HG02981 (cell line): ENCODE data around the gene FPGS.
"Not testable (repeated sequence)": the region's sequence is repeated elsewhere in the genome, so short reads cannot be mapped to it uniquely, and the experiment has no call there.

Experiments
- ATAC-seq: cut with Tn5 transposase; IDR thresholded peaks from one replicate; pipeline ENCODE4 v1.9.1; 2021; ENCODE audit warnings: mild to moderate bottlenecking, moderate library complexity; ENCODE audit not compliant: unreplicated experiment

FPGS gene

DNA sequence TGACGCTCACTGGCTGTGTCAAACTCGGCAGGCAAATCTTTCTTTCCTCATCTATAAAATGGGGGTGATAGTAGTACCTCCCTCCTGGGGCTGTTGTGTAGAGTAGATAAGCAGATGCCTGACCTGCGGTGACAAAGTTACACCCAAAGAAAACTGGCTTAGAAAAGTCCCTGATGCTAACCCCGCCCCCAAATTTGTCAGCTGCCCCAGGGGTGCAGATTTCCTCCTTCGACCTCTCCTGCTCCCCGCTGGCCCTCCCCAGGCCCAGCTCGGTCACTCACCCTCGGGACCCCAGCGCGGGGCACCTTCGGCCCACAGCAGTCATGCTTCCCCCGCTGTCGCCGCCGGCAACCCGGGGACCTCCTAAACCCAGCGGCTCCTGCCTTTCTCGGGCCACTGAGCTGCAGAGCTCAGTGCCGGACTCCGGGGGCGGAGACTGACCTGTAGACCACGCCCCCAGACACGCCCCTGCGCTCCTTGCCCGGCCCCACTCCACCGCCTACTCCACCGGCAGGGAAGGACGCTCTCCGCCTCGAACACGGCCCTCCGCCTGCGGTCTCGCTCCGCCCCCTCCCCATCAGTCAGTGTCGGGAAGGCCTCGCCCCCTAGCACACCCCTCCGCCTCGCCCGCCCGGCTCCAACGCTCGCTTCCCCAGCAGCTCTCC is 31.6 kb upstream of the FPGS start:
- ATAC-seq, result peak; percentile 85

DNA sequence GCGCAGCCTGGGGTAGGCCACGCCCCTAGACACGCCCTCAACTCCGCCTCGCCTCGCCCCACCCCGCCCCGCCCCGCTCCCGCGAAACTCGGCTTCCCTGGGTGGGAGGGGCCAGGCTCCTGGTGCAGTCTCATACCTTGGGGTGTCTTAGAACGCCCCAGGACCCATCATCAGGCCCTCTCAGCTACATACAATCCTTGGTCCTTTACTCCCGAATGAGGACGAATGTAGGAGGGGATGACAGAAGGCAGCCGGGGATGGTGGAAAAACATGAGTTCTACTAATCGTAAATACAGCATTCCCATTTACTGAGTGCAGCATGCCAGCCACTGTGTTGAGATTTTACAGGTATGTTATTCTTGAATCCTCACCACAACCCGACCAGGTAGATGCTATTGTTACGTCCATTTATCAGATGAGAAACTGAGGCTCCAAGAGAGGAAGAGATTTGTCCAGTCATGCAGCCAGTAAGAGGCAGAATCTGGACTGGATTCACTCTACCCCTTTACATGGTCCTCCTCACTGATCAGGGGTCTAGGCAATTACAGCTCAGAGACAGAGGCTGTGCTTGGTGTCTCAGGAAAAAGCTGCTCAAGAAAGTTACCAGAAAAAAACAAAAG is 31.0 kb upstream of the FPGS start:
- ATAC-seq, result no peak

DNA sequence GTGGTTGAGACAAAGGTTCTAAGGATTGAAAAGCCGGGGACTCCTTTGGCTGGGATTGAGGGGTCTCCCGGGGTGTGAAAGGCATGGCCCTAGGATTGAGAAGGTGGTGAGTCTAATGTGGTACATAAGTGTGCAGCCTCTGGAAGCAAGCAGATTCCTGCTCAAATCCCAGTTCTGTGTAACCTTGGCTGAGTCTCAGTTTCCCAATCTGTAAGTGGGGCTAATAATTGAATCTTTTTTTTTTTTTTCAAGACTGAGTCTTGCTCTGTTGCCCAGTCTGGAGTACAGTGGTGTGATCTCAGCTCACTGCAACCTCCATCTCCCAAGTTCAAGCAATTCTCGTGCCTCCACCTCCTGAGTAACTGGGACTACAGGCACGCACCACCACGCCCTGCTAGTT is 30.1 kb upstream of the FPGS start:
- ATAC-seq, result no peak

DNA sequence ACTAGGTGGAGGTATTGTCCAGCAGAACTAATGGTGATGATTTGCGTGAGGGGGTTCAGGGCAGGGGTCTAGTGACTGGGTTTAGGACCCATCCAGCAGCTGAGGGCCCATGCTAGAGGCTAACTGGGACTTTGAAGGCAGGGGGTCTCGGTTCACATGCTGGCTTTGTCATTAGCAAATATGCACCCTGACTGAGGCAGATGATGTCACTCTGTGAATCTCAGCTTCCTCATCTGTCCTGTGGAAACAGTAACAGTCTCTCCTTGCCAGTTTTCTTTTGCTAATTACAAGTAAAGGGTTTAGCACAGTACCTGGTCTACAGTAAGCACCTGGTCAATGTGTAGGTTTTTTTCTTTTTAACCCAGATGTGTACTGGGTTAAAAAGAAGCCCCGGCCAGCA is 29.4 kb upstream of the FPGS start:
- ATAC-seq, result no peak

DNA sequence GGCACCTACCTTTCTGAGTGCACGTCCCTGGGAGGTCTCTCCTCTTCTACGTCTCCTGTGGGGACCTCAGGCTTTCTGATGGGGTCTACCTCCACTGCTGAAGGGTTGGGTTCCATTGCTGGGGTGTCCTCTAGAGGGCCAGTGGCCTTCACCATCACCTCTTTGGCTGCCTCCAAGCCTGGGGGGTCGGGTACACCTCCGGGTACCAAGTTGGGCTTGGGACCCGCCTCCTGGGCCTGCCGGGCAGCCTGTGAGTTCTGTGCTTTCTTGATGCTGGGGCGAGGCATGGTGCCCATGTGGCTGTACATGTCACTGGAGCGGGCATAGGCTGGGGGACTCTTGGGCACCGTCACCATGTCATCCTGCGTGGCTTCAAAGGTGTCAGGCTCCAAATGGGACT is 28.7 kb upstream of the FPGS start:
- ATAC-seq, result no peak

DNA sequence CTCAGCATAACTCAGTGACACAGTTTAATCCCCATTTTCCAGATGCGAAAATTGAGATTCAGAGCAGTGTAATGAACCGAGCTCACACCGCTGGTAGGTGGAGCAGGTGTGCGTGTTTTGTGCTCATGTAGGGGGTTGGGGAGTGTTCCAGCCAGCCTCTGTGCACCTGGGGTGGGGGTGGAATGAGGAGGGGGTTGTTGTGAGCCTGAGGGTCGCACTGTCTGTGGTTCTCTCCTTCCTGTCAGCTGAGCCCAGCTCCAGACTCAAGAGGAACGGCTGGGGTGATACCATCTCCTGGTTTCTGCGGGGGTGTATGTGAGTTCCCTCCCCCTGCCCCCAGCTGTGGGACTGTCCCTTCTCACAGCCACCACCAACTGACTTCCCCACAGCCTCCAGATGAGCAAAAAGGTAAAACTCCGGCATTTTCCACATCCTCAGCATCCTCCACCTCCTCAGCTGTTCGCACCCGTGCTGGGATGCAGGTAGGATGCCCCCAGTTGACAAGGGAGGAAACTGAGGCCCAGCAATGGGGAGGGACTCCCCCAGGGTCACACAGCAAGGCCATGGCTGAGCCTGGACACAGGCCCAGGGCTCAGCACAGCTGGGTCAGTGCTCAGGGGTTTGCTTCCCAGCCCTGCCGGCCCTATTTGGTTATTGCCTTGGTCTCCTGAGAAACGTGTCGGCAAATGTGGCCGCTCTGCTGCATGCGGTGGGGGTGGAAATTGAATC is 26.3 kb upstream of the FPGS start:
- no peak for ATAC-seq

DNA sequence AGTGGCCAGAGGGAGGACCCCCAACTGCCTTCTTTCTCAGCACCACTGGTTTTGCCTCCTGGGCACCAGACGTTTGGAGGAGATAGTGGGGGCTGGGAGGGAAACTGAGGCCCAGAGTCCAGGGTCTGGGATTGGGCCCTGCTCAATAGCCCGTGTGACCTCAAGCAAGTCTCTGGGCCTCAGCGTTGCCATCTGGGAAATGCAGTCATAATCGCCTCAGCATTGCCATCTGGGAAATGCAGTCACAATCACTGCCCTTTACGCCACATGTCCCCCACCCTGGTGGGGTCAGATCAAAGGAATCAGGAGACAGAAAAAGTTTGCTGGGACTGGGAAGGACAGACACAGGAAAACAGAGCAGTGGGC is 25.8 kb upstream of the FPGS start:
- no peak for ATAC-seq

DNA sequence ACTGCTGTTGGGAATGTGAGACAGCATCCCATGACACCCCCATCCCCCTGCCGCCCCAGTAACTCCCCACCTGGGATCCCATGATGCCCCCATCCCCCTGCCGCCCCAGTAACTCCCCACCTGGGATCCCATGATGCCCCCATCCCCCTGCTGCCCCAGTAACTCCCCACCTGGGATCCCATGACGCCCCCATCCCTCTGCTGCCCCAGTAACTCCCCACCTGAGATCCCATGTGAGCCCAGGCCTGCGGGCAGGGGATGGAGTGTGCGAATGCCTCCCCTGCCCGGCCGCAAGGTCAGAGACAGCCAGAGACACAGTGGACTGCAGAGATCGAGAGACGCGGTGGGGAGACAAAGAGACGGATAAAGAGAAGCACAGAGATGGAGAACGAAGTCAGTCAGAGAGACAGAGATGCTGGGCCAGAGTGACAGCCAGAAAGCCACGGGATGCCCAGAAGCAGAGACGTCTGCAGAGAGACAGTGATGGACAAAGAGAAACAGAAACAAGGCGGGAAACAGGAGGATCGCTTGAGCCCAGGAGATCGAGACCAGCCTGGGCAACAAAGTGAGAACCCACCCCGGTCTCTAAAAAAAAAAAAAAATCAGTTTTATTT is 25.2 kb upstream of the FPGS start:
- ATAC-seq, result no peak

DNA sequence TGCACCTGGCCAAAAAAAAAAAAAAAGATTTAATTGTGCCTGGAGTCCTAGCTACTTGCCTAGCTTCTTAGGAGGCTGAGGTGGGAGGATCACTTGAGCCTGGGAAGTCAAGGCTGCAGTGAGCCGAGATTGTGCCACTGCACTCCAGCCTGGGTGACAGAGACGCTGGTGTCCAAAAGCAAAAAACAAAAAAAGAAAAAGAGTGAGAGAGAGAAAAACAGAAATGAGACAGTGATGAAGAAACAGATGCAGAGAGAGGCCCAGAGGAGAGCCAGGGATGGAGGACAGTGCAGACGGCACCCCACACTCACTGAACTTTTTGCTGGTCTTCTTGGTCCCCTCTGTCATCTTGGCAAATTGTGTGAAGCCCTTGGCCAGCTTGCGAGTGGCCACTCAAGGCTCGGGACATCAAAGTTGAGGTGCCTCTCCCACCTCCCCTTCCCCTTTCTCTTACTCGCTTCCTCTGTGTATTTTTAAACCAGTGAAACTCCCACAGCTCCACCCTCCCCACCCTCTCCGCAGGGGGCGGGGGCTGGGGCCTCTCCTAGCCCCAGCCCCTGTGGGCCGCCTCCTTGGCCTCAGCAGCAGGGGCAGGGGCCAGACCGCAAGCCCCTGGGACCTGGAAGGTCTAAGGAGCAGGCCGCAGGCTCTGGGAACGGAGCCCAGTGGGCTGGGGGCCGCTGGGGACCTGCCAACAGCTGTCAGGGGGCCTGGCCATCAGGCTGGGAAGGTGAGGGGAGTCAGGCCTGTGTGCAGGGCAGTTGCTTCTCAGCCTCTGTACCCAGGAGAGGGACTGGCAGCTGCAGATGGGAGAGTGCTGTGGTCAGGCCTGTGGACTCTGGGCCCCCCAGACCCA is 24.2 kb upstream of the FPGS start, which contains the start of gene SH2D3C:
Gene SH2D3C, minus strand, starts transcription at position 387 of the 856 bp plus-strand sequence. Its CDS starts 39 bp downstream, at position 348.
- ATAC-seq, result peak; percentile 2

DNA sequence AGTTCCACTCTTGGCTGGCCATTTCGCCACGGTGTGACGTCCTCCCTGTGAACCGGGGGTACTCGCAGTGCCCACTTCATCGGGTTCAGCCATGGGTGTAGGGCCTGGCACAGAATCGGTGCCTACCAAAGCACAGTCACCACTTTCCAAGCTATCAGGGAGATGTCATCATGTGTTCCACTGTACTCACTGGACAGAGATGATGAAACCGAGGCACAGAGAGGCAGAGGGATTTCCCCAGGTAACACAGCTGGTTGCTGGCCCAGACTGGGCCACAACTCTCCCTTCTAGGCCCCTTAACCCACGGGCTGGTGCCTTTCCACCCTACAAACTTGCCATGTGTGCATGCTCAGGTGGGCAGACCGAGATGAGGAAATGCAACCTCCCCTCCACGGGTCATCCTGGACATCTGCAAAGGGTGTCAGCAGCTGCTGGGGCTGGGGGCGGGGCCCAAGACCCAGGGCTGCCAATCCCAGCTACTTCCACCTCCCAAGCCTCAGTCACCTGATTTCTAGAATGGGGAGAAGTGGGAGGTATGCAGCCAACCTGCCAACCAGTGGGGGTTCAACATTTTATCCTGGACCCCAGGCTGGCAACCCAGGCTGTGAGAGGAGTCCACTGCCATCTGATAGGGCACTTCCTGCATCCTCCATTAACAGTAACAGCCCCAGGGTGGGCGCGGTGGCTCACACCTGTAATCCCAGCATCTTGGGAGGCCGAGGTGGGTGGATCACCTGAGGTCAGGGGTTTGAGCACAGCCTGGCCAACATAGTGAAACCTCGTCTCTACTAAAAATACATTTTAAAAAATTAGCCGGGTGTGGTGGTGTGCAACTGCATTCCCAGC is 23.3 kb upstream of the FPGS start:
- ATAC-seq, result peak; percentile 37

DNA sequence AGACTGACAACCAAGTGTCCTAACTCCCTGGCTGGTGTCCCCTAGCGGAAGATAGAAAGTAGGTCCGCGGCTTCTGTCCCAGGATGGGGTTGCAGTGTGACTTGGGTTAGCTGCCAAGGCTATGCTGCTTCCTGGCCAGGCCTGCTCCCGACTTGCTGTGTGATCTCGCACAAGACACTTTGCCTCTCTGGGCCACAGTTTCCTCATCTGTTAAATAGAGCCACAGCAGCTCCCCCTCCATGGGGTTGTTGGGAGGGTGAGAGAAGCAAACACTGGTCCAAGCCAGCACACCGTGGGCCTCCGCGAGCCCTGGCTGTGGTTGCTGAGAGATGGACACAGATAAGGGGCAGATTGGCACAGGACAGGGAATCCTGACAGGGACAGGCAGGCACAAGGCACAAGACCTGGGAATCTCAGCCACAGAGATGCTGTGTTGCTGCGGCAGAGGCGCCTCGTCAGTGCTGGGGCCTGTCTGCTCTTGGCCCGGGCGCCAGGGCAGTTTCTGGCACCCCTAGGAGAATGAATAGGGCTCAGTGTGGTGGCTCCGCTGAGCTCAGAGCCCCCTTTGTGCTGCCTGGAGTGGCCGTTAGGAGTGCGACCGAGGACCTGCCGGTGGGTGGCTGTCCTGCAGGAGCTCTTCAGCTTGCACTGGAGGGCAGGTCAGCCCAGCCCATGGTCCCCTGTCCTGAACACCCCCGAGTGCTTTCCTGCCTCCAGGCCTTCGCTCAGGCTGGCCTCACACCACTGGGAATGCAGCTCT is 22.4 kb upstream of the FPGS start:
- no peak for ATAC-seq

DNA sequence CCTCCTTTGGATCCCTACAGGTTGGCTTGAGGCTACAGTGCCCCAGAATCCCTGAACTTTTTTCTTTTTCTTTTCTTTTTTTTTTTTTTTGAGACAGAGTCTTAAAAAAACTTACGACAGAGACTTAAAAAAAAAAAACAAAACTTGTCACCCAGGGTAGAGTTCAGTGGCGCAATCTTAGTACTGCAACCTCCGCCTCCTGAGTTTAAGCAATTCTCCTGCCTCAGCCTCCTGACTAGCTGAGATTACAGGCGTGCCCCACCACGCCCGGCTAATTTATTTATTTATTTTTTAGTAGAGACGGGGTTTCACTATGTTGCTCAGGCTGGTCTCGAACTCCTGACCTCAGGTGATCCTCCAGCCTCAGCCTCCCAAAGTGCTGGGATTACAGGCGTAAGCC is 21.8 kb upstream of the FPGS start:
- not testable (repeated sequence) for ATAC-seq

DNA sequence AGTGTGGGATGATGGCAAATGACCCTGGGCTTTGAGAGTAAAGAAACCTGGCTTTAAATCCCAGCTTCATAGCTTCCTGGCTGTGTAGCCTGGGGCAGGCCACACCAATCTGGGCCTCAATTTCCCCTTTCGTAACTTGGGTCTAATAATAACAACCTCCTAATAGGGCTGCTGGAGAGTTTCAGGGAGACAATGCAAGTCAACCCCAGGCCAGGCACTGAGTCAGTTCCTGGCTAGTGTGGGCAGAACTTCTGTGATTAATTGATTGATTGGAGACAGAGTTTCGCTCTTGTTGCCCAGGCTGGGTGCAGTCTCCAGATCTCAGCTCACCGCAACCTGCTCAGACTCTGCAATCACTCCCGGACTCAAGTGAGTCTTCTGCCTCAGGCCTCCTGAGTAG is 20.9 kb upstream of the FPGS start:
- no peak for ATAC-seq

DNA sequence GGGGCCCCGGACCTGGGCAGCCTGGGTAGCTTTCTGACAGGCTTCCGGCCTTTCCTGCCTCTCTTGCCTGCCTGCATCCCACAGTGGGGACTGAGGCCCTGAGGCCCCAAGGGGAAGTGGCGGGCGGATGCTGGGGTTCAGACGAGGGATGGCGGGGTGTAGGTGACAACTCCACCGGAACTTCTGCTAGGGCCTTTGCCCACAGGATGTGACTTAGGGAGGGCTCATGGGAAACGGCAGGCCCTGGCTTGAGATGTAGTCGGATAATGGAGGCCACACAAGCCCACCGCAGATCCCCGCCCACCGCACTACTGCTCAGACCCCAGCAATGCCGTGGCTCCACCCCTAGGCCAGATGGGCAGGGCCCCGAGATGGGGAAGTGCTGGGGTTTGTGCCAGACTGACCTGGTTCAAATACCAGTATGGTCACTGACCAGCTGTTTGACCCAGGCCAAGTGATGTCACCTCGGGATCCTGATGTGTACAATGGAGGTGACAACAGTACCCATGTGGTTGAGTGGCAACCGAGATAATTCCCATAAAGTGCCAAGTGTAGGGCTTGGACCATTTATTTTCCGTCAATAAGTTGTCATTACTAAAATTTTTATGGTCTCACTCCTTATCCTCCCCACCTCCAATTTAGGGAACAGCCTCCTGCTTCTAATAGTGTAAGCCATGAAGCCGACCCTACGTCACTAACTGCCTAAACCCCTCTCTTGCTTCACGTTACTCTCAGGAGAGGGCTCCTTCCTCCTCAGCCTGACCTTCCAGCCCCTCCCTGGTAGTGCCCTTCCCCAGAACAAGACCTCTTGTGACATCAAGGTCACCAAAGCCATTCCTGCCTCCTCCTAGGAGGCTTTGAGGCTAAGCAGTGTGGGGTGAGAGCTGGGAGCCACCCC is 19.3 kb upstream of the FPGS start:
- ATAC-seq, result no peak

DNA sequence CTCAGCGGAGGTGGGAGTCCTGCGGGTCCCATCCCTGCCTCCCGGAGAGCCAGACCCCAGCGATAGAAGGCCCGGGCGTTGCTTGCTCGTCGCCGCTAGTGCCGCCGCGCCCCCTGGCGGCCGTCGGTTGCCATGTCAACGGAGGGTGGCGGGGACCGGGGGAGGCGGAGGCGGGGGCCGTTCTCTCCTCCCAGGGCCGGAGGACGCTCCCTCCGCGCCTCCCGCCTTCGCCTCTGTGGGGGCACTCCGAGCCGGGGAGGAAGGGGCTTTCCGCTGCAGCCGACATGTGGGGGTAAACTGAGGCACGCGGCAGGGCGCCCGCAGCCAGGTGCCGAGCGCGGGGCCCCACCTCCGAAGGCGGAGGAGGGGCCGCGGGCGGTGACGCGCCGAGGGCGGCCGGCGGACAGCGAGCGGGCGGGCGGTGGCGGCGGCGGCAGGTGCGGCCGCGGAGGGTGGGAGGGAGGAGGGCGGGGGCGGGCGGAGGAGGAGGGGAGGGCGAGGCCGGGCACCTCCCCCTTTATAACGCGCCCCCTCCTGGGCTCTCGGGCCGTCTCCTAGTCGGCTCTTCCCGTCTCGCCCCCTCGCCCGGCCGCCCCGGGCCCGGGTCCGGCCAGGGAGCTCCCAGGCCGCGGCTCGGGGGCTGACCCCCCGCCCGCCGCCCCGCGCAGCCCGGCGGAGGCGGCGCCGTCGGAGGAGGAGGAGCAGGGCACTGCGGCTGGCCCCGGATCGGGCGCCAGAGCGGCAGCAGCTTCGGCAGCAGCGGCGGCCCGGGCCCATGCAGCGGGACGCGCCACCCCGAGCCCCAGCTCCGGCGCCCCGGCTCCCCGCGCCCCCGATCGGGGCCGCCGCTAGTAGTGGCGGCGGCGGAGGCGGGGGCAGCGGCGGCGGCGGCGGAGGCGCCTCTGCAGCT is 17.4 kb upstream of the FPGS start:
- ATAC-seq, result peak; percentile 41

DNA sequence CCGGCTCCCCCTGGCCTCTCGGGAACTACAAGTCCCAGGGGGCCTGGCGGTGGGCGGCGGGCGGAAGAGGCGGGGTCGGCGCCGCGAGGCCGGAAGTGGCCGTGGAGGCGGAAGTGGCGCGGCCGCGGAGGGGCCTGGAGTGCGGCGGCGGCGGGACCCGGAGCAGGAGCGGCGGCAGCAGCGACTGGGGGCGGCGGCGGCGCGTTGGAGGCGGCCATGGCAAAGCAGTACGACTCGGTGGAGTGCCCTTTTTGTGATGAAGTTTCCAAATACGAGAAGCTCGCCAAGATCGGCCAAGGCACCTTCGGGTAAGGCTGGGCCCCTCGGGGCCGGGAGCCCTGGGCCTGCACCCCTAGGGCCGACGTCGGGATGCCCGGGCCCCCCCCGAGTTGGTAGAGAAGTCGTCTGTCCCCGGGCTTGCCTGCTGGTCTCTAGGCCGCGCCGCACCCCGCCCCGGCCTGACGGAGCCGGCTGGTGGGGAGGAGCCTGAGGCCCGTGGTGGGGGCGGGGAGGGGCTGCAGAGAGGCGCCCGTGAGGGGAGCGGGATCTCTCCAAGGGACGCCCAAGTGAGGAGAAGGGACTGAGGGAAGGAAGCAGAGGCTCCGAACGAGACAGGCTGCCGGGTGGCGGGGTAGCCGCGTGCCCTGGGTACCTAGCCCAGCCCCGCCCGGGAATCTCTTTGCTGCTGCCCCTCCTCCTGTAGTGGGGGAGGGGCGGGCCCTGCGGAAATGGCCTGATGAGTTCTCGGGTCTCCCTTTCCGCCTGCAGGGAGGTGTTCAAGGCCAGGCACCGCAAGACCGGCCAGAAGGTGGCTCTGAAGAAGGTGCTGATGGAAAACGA is 16.5 kb upstream of the FPGS start, which contains the start of gene CDK9:
Gene CDK9, plus strand, starts transcription at position 102 of the 840 bp plus-strand sequence. Its CDS starts 115 bp downstream, at position 217.
- peak; percentile 53 for ATAC-seq
